Hypothalamus (tissue), 51 donors: ENCODE results near the gene SLAMF9.

Experiments used
- DNase-seq, 51 donors: peaks; one replicate each; lab custom pipeline; 2025; lab: John Stamatoyannopoulos, UW

The SLAMF9 gene

GRCh38 chr1:159923203-159924024 is 30.6 kb downstream of the SLAMF9 start:
- peak in 13 of 51 donors; percentile 10 to 47 (median 25) for DNase-seq

GRCh38 chr1:159922511-159923202 is 31.4 kb downstream of the SLAMF9 start:
- no peak for DNase-seq

DNA sequence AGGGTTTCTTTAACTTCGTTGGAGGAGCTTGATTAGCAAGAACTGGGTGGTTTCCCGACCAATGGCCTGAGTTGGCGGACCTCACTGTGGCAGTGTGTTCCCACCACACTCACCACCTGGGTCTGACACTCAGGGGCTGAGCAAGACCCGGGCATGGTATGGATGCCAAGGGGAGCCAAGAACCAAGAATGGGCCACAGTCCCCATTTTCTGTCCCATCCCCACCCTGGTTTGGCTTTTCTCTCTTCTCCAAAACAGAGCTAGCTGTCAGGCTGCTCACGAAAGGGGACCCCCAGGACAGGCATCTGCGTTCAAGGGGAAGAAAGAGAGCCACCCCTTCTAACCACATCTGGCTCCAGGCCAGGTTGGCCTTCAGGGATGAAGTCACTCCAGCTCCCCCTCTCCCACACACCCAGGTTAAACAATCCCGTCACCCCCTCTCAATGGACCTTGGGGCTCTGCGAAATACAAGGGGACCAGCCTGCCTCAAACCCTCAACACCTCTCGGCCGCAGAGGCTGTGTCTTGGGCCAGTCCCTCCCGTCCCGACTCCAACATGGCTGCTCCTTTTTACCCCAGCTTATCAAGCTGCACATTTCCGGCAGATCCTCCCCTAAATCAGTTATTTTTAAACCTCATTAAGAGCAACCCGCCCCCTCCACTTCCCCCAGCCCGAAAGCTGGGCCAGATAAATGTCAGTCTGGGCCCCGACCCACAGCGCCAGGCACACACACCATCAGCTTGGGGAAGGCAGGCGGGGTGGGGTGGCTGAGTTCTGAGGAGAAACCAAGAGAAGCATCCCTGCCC is 32.1 kb downstream of the SLAMF9 start:
- DNase-seq = no peak

GRCh38 chr1:159921251-159921650 is 32.8 kb downstream of the SLAMF9 start:
- no peak for DNase-seq

- no peak for DNase-seq
These were observed 33.4 kb downstream of the SLAMF9 start for GRCh38 chr1:159920651-159921050.

DNA sequence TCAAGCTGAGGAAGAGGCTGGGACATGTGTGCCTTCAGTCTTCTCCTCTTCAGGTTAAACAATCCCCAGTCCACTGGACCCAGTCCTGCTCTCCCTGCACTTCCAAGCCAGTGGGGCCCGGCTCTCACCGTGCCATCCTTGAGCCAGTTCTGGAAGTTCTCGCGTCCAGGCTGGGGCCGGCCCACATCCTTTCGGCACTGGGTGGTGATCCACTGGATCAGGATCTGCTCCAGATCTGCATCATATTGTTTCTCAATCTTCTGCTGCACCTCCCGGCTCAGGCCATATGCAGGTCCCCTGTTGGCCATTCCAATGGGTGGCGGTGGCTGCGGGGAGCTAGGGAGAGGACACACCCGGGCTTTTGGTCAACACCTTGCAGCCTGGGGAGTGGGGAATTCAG is 33.8 kb downstream of the SLAMF9 start:
- DNase-seq = no peak

GRCh38 chr1:159919236-159919865 is 34.7 kb downstream of the SLAMF9 start:
- DNase-seq = no peak

DNA sequence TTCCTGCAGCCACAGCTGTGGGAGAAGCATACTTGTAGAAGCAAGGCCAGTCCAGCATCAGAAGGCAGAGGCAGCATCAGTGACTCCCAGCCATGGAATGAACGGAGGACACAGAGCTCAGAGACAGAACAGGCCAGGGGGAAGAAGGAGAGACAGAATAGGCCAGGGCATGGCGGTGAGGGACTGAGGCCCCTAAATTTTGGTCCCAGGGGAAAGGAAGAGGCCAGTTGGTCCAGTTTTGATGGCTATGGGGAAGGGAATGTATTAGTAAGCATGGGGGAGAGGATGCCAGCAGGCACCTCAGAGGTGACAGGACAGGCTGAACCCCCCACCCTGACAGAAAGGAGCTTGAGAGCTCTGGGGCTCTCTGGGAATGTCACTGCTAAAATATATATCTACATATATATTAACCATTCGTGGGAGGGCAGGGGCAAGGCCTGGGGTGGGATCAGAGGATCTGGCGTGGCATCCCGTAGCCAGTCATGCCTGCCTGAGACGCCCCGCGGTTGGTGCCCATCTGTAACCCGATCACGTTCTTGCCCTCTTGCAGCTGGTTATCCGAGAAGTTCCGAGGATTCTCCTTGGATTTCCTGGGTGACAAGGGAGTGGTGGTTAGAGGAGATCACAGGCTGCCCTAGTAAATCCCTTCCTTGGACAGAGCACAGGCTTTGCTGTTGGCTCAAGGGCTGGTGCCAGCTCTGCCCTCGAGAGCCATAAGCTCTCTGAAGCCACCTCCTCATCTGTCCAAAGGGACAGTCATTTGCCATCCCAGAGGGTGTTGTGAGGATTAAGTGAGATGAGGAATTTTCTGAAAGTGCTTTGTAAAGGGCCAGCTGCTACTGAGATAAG is 35.5 kb downstream of the SLAMF9 start:
- DNase-seq = no peak

- DNase-seq = peak in 1 of 51 donors; percentile 22
These were observed 36.3 kb downstream of the SLAMF9 start for GRCh38 chr1:159917533-159918351.

DNA sequence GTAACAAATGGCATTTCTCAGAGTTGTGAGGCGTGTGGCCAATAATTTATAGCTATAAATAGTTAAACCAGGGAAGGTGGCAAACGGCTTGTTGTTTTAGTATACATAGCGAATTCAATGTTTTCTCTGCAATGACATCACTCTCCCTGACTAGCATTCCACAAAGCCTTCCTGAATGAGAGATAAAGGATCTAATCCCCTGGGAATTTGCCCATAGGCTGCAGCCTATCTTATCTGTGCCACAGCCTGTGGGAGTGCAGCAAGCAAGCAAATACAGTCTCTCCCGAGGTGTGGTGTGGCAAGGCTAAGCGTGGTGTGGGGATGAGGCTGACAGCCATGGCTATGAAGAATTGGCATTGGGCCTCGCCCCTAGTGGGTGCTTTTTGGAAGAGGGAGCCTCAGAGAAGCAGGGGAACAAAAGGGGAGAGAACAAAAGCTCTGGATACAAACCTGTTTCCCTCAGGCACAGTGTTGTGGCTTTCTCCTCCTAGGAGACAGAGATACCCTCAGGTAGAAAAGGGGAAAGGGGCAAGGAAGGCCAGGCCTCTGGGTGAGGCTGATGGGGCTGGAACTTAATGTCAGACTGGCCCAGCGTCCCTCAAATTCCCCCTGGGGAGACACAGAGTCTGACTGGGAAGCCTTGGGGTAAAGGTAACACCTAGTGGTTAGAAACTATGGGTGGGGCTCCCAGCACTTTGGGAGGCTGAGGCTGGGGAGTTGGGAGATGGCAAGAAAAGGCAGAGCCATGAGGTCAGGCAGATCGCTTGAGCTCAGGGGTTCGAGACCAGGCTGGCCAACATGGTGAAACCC is 37.6 kb downstream of the SLAMF9 start:
- no peak for DNase-seq

DNA sequence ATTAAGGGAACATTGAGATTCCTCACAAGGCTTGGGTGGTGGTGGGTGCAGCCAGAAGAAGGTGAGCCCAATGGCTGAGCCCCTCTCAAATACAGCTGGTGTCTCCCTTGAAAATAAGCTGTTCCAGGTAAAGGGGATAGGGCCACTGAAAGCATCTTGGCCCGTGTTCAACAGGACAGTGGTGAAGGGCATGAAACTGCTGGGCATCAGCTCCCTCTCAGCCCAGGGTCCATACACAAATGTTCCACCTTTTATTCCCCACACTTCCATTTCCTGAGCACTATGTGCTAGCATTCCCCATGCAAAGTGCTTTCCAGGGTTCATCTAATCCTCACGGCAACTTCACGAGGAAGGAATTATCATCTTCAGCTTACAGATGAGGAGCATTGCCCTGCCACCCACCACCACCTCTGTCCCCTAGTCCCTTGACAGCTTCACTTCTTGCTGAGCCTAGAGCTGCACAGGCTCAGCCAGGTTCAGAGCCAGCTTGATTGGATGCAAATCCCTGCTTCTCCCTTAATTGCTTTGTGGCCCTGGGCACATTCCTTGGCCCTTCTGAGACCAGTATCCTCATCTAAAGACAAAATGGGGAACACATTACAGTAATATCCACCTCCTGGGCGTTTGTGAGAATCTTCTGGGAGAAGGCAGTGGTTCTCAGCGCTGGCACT is 38.3 kb downstream of the SLAMF9 start:
- no peak for DNase-seq

DNA sequence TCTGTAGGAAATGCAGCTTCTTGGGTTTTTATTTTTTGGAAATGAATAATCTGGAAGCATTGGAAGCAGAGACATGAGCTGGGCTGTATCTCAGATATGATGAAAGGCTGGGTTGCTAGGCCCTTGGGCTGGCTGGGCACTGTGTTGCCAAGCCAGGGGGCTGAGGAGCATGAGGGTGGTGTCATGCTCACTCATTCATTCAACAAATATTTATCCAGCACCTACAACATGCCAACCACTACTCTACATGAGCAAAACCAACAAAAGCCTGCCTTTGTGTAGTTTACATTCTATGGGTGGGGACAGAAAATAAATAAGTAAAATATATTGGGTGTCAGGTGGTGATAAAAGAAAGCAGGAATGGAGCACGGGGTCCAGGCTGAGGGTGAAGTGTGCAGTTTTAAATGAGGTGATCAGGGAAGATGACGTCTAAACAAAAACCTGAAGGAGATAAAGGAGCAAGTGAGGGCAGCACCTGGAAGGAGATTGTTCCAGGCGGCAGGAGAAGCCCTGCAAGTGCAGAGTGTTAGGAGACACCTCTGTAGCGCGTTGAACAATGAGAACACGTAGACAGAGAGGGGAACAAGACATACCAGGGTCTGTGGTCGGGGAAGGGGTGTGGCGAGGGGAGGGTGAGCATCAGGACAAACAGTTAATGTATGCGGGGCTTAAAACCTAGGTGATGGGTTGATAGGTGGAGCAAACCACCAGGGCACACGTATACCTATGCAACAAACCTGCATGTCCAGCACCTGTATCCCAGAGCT is 39.6 kb downstream of the SLAMF9 start:
- DNase-seq = no peak

DNA sequence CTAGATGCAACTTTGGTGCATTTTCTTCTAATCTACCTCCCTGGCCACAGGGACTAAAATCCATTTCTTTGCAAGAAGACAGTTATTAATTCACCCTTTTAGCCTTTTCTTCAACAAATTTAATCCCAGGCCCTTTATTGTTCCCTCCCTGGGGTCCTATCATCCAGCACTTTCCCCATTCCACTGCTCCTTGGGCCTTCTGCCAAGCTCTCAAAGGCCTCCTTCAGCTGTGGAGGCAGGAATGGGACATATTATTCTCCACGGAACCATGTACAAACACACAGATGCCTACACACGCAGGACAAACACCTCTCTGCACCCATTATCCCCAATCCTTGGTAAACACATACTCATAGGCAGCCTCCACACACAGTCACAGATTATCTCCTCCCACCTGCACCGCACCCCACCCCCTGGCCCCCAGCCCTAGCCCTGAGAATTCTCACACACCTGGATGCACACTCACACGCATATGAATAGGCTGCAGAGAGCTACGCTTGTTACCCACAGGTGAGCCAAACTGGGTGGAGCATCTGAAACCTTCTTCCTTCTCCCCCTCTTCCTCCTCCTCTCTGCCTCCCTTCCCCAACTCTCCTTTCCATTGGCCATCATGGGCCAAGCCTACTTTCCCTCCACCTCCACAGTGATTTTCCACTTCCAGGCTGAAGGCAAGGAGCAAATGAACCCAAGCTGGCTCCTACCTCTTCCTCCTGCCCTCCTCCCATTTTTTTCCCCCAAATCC is 40.4 kb downstream of the SLAMF9 start:
- no peak for DNase-seq

- DNase-seq = no peak
These were observed 42.5 kb downstream of the SLAMF9 start for GRCh38 chr1:159911326-159912070.
